Measurements from ENCODE around the gene TRABD. TPM values are rescaled to one million over a fixed set of nuclear protein-coding genes. Genes with fewer than 3 reads are reported as not detected.

TRABD gene
- total RNA-seq, 2 experiments from 2014 or later: 110 to 114 TPM

DNA sequence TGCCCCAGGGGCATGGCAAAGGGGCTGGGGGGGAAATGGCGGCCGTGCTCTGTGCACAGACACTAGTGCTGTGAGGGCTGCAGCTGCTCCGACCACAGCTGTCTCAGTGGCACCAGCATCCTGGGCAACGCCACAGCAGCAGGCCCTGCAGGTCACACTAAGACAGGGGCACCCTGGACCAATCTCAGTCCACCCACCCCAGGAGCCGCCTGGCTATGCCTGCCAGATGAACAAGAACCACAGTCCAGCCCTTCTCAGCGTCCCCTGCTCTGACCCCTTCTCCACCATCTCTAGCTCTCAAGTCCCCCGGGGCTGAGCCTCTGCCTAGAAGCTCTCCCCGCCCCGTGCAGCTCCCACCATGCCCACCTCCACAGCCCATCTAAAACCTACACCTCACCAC, 42.7 kb downstream of the TRABD start:
- no peaks in the 10 kb centered on the region for H3K4me1 Mint-ChIP-seq (ENCODE audit: low read depth)
- H3K4me3 Mint-ChIP-seq: no peak overlapping the region
- TF ChIP-seq CTCF (IDR thresholded peaks at IDR 0.05): no peak
- DNase-seq (no peak), ATAC-seq (no peak)
- no peaks in the 10 kb centered on the region for H3K27me3 Mint-ChIP-seq
- POLR2A ChIA-PET: no interaction called here
- intact Hi-C loops (cut with micrococcal nuclease): no loop called here
- H3K9me3 Mint-ChIP-seq: no peaks in the 10 kb centered on the region
- peaks cover 19% of the 10 kb centered on the region for H3K36me3 Mint-ChIP-seq (ENCODE audit: low read depth)
- CTCF ChIA-PET: interaction anchor here (0.7 to 2.1 kb wide), 3 partner anchors 9 to 79 kb away, joined by 3 to 4 read pairs (median 3); partner anchors contain the start of gene TUBGCP6
- H3K27ac Mint-ChIP-seq: no peak overlapping the region

GRCh38 chr22:50229370-50229769, 43.7 kb downstream of the TRABD start:
- DNase-seq (no peak), ATAC-seq (no peak)
- H3K4me3 Mint-ChIP-seq: no peak overlapping the region
- intact Hi-C loops (cut with micrococcal nuclease): no loop called here
- ChIA-PET POLR2A (interaction anchor here (0.9 kb wide), 1 partner anchor 37 kb away, joined by 4 read pairs; no protein-coding TSS in a partner anchor), CTCF (interaction anchor here (1.8 kb wide), 1 partner anchor 12 kb away, joined by 8 read pairs; no protein-coding TSS in a partner anchor)
- no peak overlapping the region for H3K27ac Mint-ChIP-seq
- H3K4me1 Mint-ChIP-seq (ENCODE audit: low read depth): no peaks in the 10 kb centered on the region
- no peaks in the 10 kb centered on the region for H3K9me3 Mint-ChIP-seq
- H3K36me3 Mint-ChIP-seq (ENCODE audit: low read depth): peaks cover 20% of the 10 kb centered on the region
- no peak for TF ChIP-seq CTCF (IDR thresholded peaks at IDR 0.05)
- H3K27me3 Mint-ChIP-seq: no peaks in the 10 kb centered on the region

GRCh38 chr22:50232481-50233151, 46.9 kb downstream of the TRABD start:
- H3K27me3 Mint-ChIP-seq: no peaks in the 10 kb centered on the region
- no peak for TF ChIP-seq CTCF (IDR thresholded peaks at IDR 0.05)
- CTCF ChIA-PET: interaction anchor here (1.4 kb wide), 1 partner anchor 8 kb away, joined by 3 read pairs; no protein-coding TSS in a partner anchor
- no peak overlapping the region for H3K4me3 Mint-ChIP-seq
- peaks cover 20% of the 10 kb centered on the region for H3K36me3 Mint-ChIP-seq (ENCODE audit: low read depth)
- DNase-seq: no peak
- no peaks in the 10 kb centered on the region for H3K9me3 Mint-ChIP-seq
- intact Hi-C loops (cut with micrococcal nuclease): no loop called here
- no peak for ATAC-seq
- peaks cover 21% of the 10 kb centered on the region for H3K4me1 Mint-ChIP-seq (ENCODE audit: low read depth)
- no peak overlapping the region for H3K27ac Mint-ChIP-seq
- POLR2A ChIA-PET: no interaction called here

DNA sequence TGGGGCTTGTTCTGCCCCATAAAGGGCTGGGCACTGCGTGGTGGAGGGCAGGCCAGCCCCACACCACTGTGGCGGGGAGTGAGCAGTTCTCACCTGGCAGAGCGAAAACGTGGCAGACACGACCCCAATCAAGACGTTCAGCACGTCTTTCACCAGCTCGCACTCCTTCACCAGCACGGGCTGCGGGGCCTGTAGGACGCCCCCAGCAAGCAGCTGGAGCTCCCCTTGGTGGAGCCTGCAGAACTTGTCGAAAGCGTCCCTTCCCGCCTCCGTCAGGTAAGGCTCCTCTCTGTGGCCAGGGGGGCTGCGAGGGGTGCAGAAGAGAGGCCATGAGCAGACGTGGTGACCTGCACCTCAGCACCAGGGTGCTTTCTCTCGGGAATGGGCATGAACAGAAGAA, 47.5 kb downstream of the TRABD start:
- Mint-ChIP-seq H3K27ac (no peak overlapping the region), H3K36me3 (ENCODE audit: low read depth) (peaks cover 22% of the 10 kb centered on the region), H3K9me3 (no peaks in the 10 kb centered on the region), H3K4me3 (no peak overlapping the region), H3K4me1 (ENCODE audit: low read depth) (peaks cover 21% of the 10 kb centered on the region), H3K27me3 (no peaks in the 10 kb centered on the region)
- intact Hi-C loops (cut with micrococcal nuclease): no loop called here
- DNase-seq (no peak), ATAC-seq (no peak)
- POLR2A ChIA-PET: no interaction called here
- CTCF ChIA-PET: interaction anchor here (1.4 kb wide), 1 partner anchor 8 kb away, joined by 3 read pairs; no protein-coding TSS in a partner anchor
- TF ChIP-seq CTCF (IDR thresholded peaks at IDR 0.05): no peak

GRCh38 chr22:50236731-50237409, 51.2 kb downstream of the TRABD start:
- intact Hi-C loops (cut with micrococcal nuclease): no loop called here
- Mint-ChIP-seq H3K4me3 (no peak overlapping the region), H3K4me1 (ENCODE audit: low read depth) (peaks cover 29% of the 10 kb centered on the region), H3K27me3 (no peaks in the 10 kb centered on the region), H3K27ac (no peak overlapping the region), H3K36me3 (ENCODE audit: low read depth) (peaks cover 23% of the 10 kb centered on the region), H3K9me3 (no peaks in the 10 kb centered on the region)
- DNase-seq (no peak), ATAC-seq (no peak)
- ChIA-PET CTCF (interaction anchor here (0.7 to 1.7 kb wide), 4 partner anchors 9 to 29 kb away, joined by 3 to 4 read pairs (median 4); partner anchors contain the start of gene HDAC10), POLR2A (no interaction called here)
- peak; percentile 52 for TF ChIP-seq CTCF (IDR thresholded peaks at IDR 0.05)

Measured in activated CD8-positive, alpha-beta T cell treated with anti-CD3 and anti-CD28 coated beads for 36 hours (primary cell).